H1 (cell line): Measurements from ENCODE around the gene MEGF11. TPM values are rescaled to one million over a fixed set of nuclear protein-coding genes. Genes with fewer than 3 reads are reported as not detected.

Experiments
- CTCF ChIA-PET: fragments of 300-600 bp; sonication (Branson Sonifier 250); formaldehyde crosslinking; loops from one replicate; lab custom pipeline; 2021; ENCODE audit not compliant: partially characterized antibody; lab: Charles Lee
- POLR2A ChIA-PET: fragments of 300-600 bp; sonication (Branson Sonifier 250); formaldehyde crosslinking; loops from one replicate; lab custom pipeline; 2021; ENCODE audit warnings: inconsistent platforms; ENCODE audit not compliant: partially characterized antibody; lab: Charles Lee
- DNase-seq, 2 experiments: peaks; one replicate each; pipeline versions ENCODE4 v3.0.0 to v3.0.0-alpha.2; 2010 to 2022; ENCODE audit warnings: low spot score in 2 of 2, low read depth in 1 of 2, mixed read lengths in 1 of 2
- FAIRE-seq: peaks from 2 replicates; lab custom pipeline; 2011; peaks lifted over from hg19 to GRCh38; lab: Jason Lieb, UNC
- H2AFZ ChIP-seq: 2 replicates; pipeline ENCODE4 v1.8.1; 2012; ENCODE audit warnings: low read length, inconsistent platforms
- H2AK5ac ChIP-seq: 2 replicates; pipeline ENCODE4 v1.6.1; 2013; ENCODE audit warnings: low read depth, low read length
- H2BK120ac ChIP-seq: replicated peaks from 2 replicates; pipeline ENCODE3; 2013; ENCODE audit warnings: low read depth, low read length, inconsistent platforms
- H2BK12ac ChIP-seq: 2 replicates; pipeline ENCODE4 v1.6.1; 2013; ENCODE audit warnings: low read depth, low read length
- H2BK15ac ChIP-seq: 2 replicates; pipeline ENCODE4 v1.6.1; 2013; ENCODE audit warnings: low read length
- H2BK20ac ChIP-seq: 2 replicates; pipeline ENCODE4 v1.6.1; 2013; ENCODE audit warnings: low read length
- H2BK5ac ChIP-seq: 2 replicates; pipeline ENCODE4 v1.6.1; 2013; ENCODE audit warnings: low read depth, low read length
- H3K14ac ChIP-seq: 2 replicates; pipeline ENCODE4 v1.6.1; 2013; ENCODE audit warnings: inconsistent platforms; ENCODE audit not compliant: insufficient read length
- H3K18ac ChIP-seq: 2 replicates; pipeline ENCODE4 v1.6.1; 2013; ENCODE audit warnings: low read length; ENCODE audit errors: extremely low read depth
- H3K23ac ChIP-seq: 2 replicates; pipeline ENCODE4 v1.6.1; 2013; ENCODE audit warnings: inconsistent platforms; ENCODE audit not compliant: insufficient read length
- H3K23me2 ChIP-seq: 2 replicates; pipeline ENCODE4 v1.6.1; 2013; ENCODE audit warnings: low read depth, low read length
- H3K27ac ChIP-seq: 2 replicates; pipeline ENCODE4 v1.6.1; 2011; ENCODE audit warnings: low read depth, low read length, inconsistent platforms
- H3K27me3 ChIP-seq, 4 experiments: replicated peaks in 1 of 4; 1 replicate in 1 of 4; 2 replicates in 3 of 4; pipeline versions ENCODE4 v1.6.1 to v1.8.1; 2011 to 2013; ENCODE audit warnings: low read length in 3 of 4, mild to moderate bottlenecking in 3 of 4, inconsistent platforms in 2 of 4, mixed read lengths in 2 of 4, moderate library complexity in 1 of 4; ENCODE audit not compliant: control insufficient read depth in 3 of 4, insufficient read depth in 3 of 4; ENCODE audit errors: extremely low read depth in 1 of 4
- H3K36me3 ChIP-seq, 4 experiments: 2 replicates each; pipeline versions ENCODE4 v1.6.1 to v1.8.1; 2011 to 2013; ENCODE audit warnings: mild to moderate bottlenecking in 4 of 4, low read length in 3 of 4, moderate library complexity in 2 of 4, control low read depth in 1 of 4, inconsistent platforms in 1 of 4; ENCODE audit not compliant: insufficient read depth in 4 of 4, control insufficient read depth in 2 of 4
- H3K4ac ChIP-seq: replicated peaks from 2 replicates; pipeline ENCODE3; 2013; ENCODE audit warnings: low read length, low read depth, mixed read lengths, inconsistent platforms; ENCODE audit not compliant: insufficient read length
- H3K4me1 ChIP-seq, 4 experiments: replicated peaks in 1 of 4; 1 replicate in 1 of 4; 2 replicates in 3 of 4; pipeline versions ENCODE4 v1.6.1 to v1.8.1; 2011 to 2013; ENCODE audit warnings: low read length in 3 of 4, inconsistent platforms in 2 of 4, mixed read lengths in 1 of 4; ENCODE audit not compliant: insufficient read depth in 4 of 4, control insufficient read depth in 3 of 4
- H3K4me2 ChIP-seq, 2 experiments: 2 replicates each; pipeline versions ENCODE4 v1.6.1 to v1.8.1; 2011 to 2013; ENCODE audit warnings: low read depth in 2 of 2, low read length in 2 of 2, control low read depth in 1 of 2, inconsistent platforms in 1 of 2, mild to moderate bottlenecking in 1 of 2; ENCODE audit not compliant: insufficient read depth in 1 of 2
- H3K4me3 ChIP-seq, 4 experiments: fragments of 200-600, 300-600 bp in 1 of 4; sonication (generic), shearing (Covaris generic), sonication (Bioruptor Twin) in 1 of 4; 2 replicates each; pipeline versions ENCODE4 v1.5.1 to v1.8.1; 2011 to 2016; ENCODE audit warnings: low read length in 4 of 4, low read depth in 3 of 4, control low read depth in 2 of 4, inconsistent platforms in 2 of 4, mild to moderate bottlenecking in 2 of 4, mixed read lengths in 1 of 4, moderate library complexity in 1 of 4; ENCODE audit not compliant: insufficient read depth in 2 of 4; ENCODE audit errors: extremely low read depth in 1 of 4
- H3K56ac ChIP-seq: replicated peaks from 2 replicates; pipeline ENCODE3; 2013; ENCODE audit warnings: low read depth, mild to moderate bottlenecking, mixed read lengths, low read length, inconsistent platforms; ENCODE audit not compliant: insufficient read length
- H3K79me1 ChIP-seq: 2 replicates; pipeline ENCODE4 v1.6.1; 2013; ENCODE audit warnings: low read depth, low read length, control low read depth
- H3K79me2 ChIP-seq, 2 experiments: 2 replicates each; pipeline versions ENCODE4 v1.6.1 to v1.8.1; 2012 to 2013; ENCODE audit warnings: low read length in 2 of 2, mild to moderate bottlenecking in 2 of 2, inconsistent platforms in 1 of 2; ENCODE audit not compliant: insufficient read depth in 2 of 2, control insufficient read depth in 1 of 2
- H3K9ac ChIP-seq, 4 experiments: replicated peaks in 1 of 4; 1 replicate in 1 of 4; 2 replicates in 3 of 4; pipeline versions ENCODE4 v1.6.1 to v1.8.1; 2011 to 2013; ENCODE audit warnings: low read depth in 3 of 4, low read length in 3 of 4, control low read depth in 2 of 4, mild to moderate bottlenecking in 2 of 4, moderate library complexity in 2 of 4, inconsistent platforms in 1 of 4; ENCODE audit errors: extremely low read depth in 1 of 4
- H3K9me3 ChIP-seq, 2 experiments: 2 replicates each; pipeline versions ENCODE4 v1.6.1 to v1.8.1; 2012 to 2013; ENCODE audit warnings: mild to moderate bottlenecking in 2 of 2, moderate library complexity in 2 of 2, control low read depth in 1 of 2, inconsistent platforms in 1 of 2, low read depth in 1 of 2, low read length in 1 of 2, mixed read lengths in 1 of 2; ENCODE audit not compliant: insufficient read depth in 2 of 2
- H4K20me1 ChIP-seq, 2 experiments: replicated peaks in 1 of 2; 2 replicates each; pipeline versions ENCODE3 to v1.8.1; 2011 to 2013; ENCODE audit warnings: inconsistent platforms in 2 of 2, low read length in 2 of 2, mild to moderate bottlenecking in 1 of 2; ENCODE audit not compliant: insufficient read depth in 2 of 2, control insufficient read depth in 1 of 2
- H4K5ac ChIP-seq: 2 replicates; pipeline ENCODE4 v1.6.1; 2013; ENCODE audit warnings: low read length, low read depth, mixed read lengths, inconsistent platforms; ENCODE audit not compliant: insufficient read length
- H4K8ac ChIP-seq: 2 replicates; pipeline ENCODE4 v1.8.0; 2013; ENCODE audit warnings: mild to moderate bottlenecking, moderate library complexity, low read length, inconsistent platforms; ENCODE audit not compliant: insufficient read depth; ENCODE audit errors: extremely low read depth
- H4K91ac ChIP-seq: replicated peaks from 2 replicates; pipeline ENCODE3; 2013; ENCODE audit warnings: low read length, mixed read lengths, inconsistent platforms; ENCODE audit not compliant: insufficient read length
- RAD21 ChIP-seq, 2 experiments: IDR thresholded peaks in 1 of 2; conservative IDR thresholded peaks in 1 of 2; 2 replicates each; pipeline ENCODE4 v1.6.1; 2011; ENCODE audit warnings: low read depth in 2 of 2, low read length in 2 of 2, improper control_type of control experiment in 1 of 2, inconsistent platforms in 1 of 2, mild to moderate bottlenecking in 1 of 2, moderate library complexity in 1 of 2
- SUZ12 ChIP-seq: fragments of 200-600 bp; sonication (generic); IDR thresholded peaks from 2 replicates; pipeline ENCODE4 v1.6.1; 2012; ENCODE audit warnings: mild to moderate bottlenecking, inconsistent platforms, low read length, moderate library complexity, mixed read lengths
- WGBS, 2 experiments: shearing (Covaris generic) in 1 of 2; methylation state at CpG; one replicate each; pipeline versions ENCODE4 v1.1.6 to v1.1.7; 2013 to 2015; ENCODE audit warnings: low lambda C conversion rate in 2 of 2, mixed read lengths in 2 of 2, inconsistent platforms in 1 of 2, low coverage in 1 of 2, missing lambda C conversion rate in 1 of 2; ENCODE audit not compliant: insufficient replicate concordance in 2 of 2, insufficient coverage in 1 of 2, insufficient read length in 1 of 2; ENCODE audit errors: extremely low coverage in 1 of 2, missing lambda C conversion rate in 1 of 2; 5-methylcytosine and 5-hydroxymethylcytosine counted together
- polyA plus RNA-seq, 7 experiments: library from polyadenylated mRNA; depleted of rRNA in 3 of 7; stranded (reverse) in 5 of 7; unstranded in 2 of 7; fragments of >200 nt in 5 of 7; fragments of 200-250 nt in 2 of 7; gene quantifications; 1 replicate in 5 of 7; 2 replicates in 1 of 7; 4 replicates in 1 of 7; pipeline versions ENCODE4 v1.2.1 to v1.2.3, GENCODE V29; 2011 to 2013; ENCODE audit warnings: missing spikeins in 2 of 7, mixed read lengths in 2 of 7
- total RNA-seq: library from RNA; stranded (reverse); fragmentation: NEBNext Ultra II Directional; extraction: Animal tissue kit (Norgen Biotek cat#: 25700); gene quantifications from 2 replicates; pipeline ENCODE4 v1.2.1, GENCODE V29; 2021

MEGF11 gene
- total and polyA plus RNA-seq, 2 of the 8 experiments (the other 6 are each of a cell fraction or from before 2014, with no cell fraction given): 4.4 to 4.8 TPM

DNA sequence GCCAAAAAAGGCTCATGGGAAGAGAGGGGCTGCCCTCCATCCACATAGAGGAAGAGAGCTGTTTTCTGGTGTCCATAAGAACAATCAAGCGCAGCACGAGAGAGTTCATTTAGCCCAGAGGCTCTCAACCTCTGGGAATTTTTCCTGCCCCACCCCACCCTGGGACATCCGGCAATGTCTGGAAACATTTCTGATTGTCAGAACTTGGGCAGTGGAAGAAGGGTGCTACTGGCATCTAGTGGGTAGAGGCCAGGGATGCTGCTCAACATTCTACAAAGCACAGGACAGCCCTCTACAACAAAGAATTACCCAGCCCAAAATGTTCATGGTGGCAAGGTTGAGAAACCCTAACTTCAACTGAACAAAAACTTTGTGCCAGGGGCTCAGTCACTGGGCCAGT, 291.4 kb downstream of the MEGF11 start:
- H3K4me2 ChIP-seq: no peak overlapping the region
- no peak overlapping the region for H3K9ac ChIP-seq
- H3K4me3 ChIP-seq: no peak overlapping the region
- H2BK12ac ChIP-seq: no peak overlapping the region
- no peak overlapping the region for H2AK5ac ChIP-seq
- H2AFZ ChIP-seq: no peak overlapping the region
- ChIA-PET POLR2A (interaction anchor here (1.0 to 1.5 kb wide), 2 partner anchors 7 to 9 kb away, joined by 4 to 5 read pairs; no protein-coding TSS in a partner anchor), CTCF (interaction anchor here (1.0 to 2.1 kb wide), 5 partner anchors 9 to 95 kb away, joined by 3 to 7 read pairs (median 5); no protein-coding TSS in a partner anchor)
- no peaks in the 10 kb centered on the region for H3K36me3 ChIP-seq
- H4K20me1 ChIP-seq: no peaks in the 10 kb centered on the region
- no peak overlapping the region for H3K14ac ChIP-seq
- H3K18ac ChIP-seq: no peak overlapping the region
- H3K9me3 ChIP-seq: no peaks in the 10 kb centered on the region
- no peak overlapping the region for H3K4ac ChIP-seq
- WGBS, 2 experiments: 96% methylated on average over 3 of the region's 3 CpGs; no CpG with 5 or more reads in 1 of the 2 experiments
- no peak overlapping the region for H4K5ac ChIP-seq
- H3K56ac ChIP-seq: no peak overlapping the region
- no peak overlapping the region for H4K8ac ChIP-seq
- TF ChIP-seq RAD21 (IDR thresholded peaks at IDR 0.05 in 1 of 2, conservative IDR thresholded peaks at IDR 0.05 in 1 of 2; ENCODE audit: low read depth in 2 of 2, low read length in 2 of 2): peak in 1 of 2 experiments; percentile 35; a peak in 2 of 4 replicates
- TF ChIP-seq SUZ12: no peak
- peaks cover 0 to 4% (median 0%) of the 10 kb centered on the region in 4 experiments; a peak in 1 of 7 replicates for H3K27me3 ChIP-seq
- DNase-seq (no peak), FAIRE-seq (no peak)
- H2BK120ac ChIP-seq: no peak overlapping the region
- no peaks in the 10 kb centered on the region for H3K79me1 ChIP-seq
- no peaks in the 10 kb centered on the region for H3K79me2 ChIP-seq
- no peak overlapping the region for H3K23ac ChIP-seq
- H2BK15ac ChIP-seq: no peak overlapping the region
- peaks cover 0 to 9% (median 0%) of the 10 kb centered on the region in 4 experiments; a peak in 1 of 7 replicates for H3K4me1 ChIP-seq
- H2BK20ac ChIP-seq: no peak overlapping the region
- no peak overlapping the region for H3K27ac ChIP-seq
- H3K23me2 ChIP-seq: no peaks in the 10 kb centered on the region
- H4K91ac ChIP-seq: no peak overlapping the region
- H2BK5ac ChIP-seq: no peak overlapping the region
